Measurements from ENCODE around the gene R3HDM2.

DNA sequence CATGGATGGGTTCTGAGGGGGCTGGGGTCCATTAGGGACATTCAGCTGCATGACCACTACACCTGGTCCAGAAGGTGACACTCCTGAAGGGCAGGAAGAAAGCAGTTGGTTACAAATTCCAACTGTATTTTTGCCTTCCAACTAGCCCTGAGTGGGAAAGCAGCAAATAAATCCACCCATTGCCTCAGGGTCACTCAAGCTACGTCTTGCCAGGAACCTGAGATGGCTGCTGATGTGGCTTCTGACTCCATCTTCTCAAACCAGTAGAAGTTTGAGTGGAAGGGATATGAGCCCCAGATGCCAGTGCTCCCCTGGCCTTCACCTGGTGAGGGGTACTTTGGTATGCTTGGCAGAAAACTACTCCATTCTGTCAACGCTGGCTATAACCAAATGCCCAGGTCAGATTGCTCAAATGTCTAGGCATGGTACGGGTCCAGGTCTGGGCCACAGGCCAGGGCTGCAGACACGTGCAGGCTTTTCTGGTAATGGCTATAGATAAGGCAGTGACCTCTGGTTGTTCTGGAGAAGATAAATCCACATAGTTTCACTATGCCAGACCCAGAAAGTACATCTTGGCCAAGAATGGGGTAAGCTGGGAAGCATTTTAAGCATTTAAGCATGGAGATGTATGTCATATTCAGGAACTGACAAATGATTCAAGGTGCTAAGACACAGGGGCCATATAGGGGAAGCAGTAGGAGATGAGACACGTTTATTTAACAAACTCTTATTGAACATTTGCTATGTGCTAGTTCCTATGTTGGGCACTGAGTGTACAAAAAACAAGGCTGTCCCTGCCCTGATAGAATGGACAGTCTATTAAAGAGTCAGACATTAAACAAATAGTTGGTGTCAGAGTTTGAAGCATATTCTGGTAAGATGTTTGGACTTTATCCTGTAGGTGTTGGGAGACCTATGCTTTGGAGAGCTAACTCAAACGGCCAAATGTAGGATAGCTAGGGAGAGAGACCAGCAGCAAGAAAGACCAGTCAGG lies 171.6 kb downstream of the R3HDM2 start:
- TF ChIP-seq CTCF (conservative IDR thresholded peaks at IDR 0.05; ENCODE audit: low read depth, low read length) = no peak
- no peak for TF ChIP-seq EZH2 (IDR thresholded peaks at IDR 0.05; ENCODE audit: borderline replicate concordance, low read depth, low read length, poor library complexity, severe bottlenecking)

All from A673 (cell line).